ENCODE results near the gene TESMIN. TPM values are rescaled to one million over a fixed set of nuclear protein-coding genes. Genes with fewer than 3 reads are reported as not detected.

The TESMIN gene
- total and polyA plus RNA-seq, 2 experiments from 2014 or later = 1.1 TPM; not detected in 1

DNA sequence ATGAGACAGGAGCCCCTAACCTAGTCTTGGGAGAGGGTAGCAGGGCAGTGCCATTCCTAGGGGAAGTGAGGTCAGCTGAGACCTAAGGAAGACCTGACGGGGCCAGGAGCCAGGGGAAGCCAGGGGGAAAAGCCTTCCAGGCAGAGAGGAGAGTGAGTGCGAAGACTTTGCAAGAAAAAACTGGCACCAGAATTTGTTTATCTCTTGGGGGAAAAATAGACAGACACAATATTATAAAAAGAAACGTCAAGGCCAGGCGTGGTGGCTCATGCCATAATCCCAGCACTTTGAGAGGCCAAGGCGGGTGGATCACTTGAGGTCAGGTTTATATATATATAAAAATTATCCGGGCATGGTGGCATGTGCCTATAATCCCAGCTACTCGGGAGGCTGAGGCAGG is 26.9 kb upstream of the TESMIN start:
- no peak for TF ChIP-seq EZH2phosphoT487 (IDR thresholded peaks at IDR 0.05; ENCODE audit: insufficient read depth, low read depth)
- TF ChIP-seq EZH2 (IDR thresholded peaks at IDR 0.05; ENCODE audit: insufficient read depth, poor library complexity, severe bottlenecking) = no peak
- no peaks in the 10 kb centered on the region for H3K9me2 ChIP-seq (ENCODE audit: insufficient read depth)
- no peaks in the 10 kb centered on the region for H3K9me3 ChIP-seq (ENCODE audit: low read depth)
- no peaks in the 10 kb centered on the region for H3K79me2 ChIP-seq (ENCODE audit: insufficient read depth)
- H2AFZ ChIP-seq = no peak overlapping the region
- no peak overlapping the region for H3K27ac ChIP-seq
- H4K20me1 ChIP-seq (ENCODE audit: insufficient read depth) = no peaks in the 10 kb centered on the region
- no peaks in the 10 kb centered on the region for H3F3A ChIP-seq (ENCODE audit: insufficient read depth)
- DNase-seq = no peak
- H3K9ac ChIP-seq = no peak overlapping the region
- peaks cover 36% of the 10 kb centered on the region; the same call in 1 of the 2 replicates for H3K36me3 ChIP-seq (ENCODE audit: low read depth)
- no peak overlapping the region for H3K4me2 ChIP-seq (ENCODE audit: unreplicated experiment)
- in situ Hi-C loops (cut with MboI) = no loop called here
- no peak overlapping the region for H3K4me3 ChIP-seq
- H3K4me1 ChIP-seq (ENCODE audit: insufficient read depth) = no peaks in the 10 kb centered on the region
- WGBS, 2 experiments (ENCODE audit: low coverage in 1 of 2, low lambda C conversion rate in 2 of 2, missing lambda C conversion rate in 2 of 2) = 75 to 83% methylated on average over 7 of the region's 7 CpGs
- H3K27me3 ChIP-seq (replicated peaks; ENCODE audit: insufficient read depth) = no peaks in the 10 kb centered on the region

DNA sequence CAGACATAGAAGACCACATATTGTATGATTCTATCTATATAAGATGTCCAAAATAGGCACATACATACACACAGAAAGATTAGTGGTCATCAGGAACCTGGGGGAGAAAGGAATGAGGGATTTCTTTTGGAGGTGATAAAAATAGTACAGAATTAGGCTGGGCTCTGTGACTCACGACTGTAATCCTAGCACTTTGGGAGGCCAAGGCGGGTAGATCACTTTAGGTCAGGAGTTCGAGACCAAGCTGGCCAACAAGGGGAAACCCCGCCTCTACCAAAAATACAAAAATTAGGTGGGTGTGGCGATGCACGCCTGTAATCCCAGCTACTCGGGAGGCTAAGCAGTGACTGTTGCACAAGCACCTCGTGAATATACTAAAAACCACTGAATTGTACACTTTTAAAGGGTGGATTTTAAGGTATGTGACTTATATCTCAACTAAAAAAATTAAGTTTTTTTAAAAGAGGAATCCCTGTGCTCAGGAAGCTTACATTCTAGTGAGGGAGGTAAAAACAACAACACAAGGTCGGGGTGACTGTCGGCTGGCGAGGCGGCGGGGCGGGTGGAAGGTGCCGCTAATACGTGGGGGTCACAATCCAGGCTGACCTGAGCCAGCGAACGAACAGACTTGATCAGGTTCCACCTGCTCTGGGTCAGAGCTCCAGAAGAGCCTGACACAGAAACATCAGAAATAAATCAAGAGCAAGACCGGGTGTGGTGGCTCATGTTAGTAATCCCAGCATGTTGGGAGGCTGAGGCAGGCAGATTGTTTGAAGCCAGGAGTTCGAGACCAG is 25.3 kb upstream of the TESMIN start:
- in situ Hi-C loops (cut with MboI) = no loop called here
- Histone ChIP-seq H3F3A (ENCODE audit: insufficient read depth) (no peaks in the 10 kb centered on the region), H2AFZ (no peak overlapping the region), H3K27ac (no peak overlapping the region), H4K20me1 (ENCODE audit: insufficient read depth) (no peaks in the 10 kb centered on the region), H3K9me2 (ENCODE audit: insufficient read depth) (no peaks in the 10 kb centered on the region), H3K79me2 (ENCODE audit: insufficient read depth) (no peaks in the 10 kb centered on the region), H3K9me3 (ENCODE audit: low read depth) (no peaks in the 10 kb centered on the region), H3K36me3 (ENCODE audit: low read depth) (peaks cover 47% of the 10 kb centered on the region; the same call in 1 of the 2 replicates), H3K27me3 (replicated peaks; ENCODE audit: insufficient read depth) (no peaks in the 10 kb centered on the region), H3K4me1 (ENCODE audit: insufficient read depth) (no peaks in the 10 kb centered on the region), H3K9ac (no peak overlapping the region), H3K4me3 (no peak overlapping the region), H3K4me2 (ENCODE audit: unreplicated experiment) (no peak overlapping the region)
- 88 to 89% methylated on average over 20 of the region's 20 CpGs for WGBS, 2 experiments (ENCODE audit: low coverage in 1 of 2, low lambda C conversion rate in 2 of 2, missing lambda C conversion rate in 2 of 2)
- DNase-seq = no peak
- TF ChIP-seq EZH2 (IDR thresholded peaks at IDR 0.05; ENCODE audit: insufficient read depth, poor library complexity, severe bottlenecking) = no peak
- no peak for TF ChIP-seq EZH2phosphoT487 (IDR thresholded peaks at IDR 0.05; ENCODE audit: insufficient read depth, low read depth)

DNA sequence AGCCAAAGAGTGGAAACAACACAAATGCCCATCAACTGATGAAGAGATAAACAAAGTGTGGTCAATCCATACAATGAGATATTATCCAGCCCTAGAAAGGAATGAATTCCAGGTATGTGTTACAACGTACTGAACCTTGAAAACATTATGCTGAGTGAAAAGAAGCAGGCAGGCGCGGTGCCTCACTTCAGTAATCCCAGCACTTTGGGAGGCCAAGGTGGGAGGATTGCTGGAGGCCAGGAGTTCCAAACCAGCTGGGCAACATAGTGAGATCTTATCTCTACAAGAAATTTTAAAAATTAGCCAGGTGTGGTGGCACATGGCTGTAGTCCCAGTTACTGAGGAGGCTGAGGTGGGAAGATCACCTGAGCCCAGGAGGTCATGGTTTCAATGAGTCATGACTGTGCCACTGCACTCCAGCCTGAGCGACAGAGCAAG is 24.6 kb upstream of the TESMIN start:
- Histone ChIP-seq H3K4me2 (ENCODE audit: unreplicated experiment) (no peak overlapping the region), H3K27me3 (replicated peaks; ENCODE audit: insufficient read depth) (no peaks in the 10 kb centered on the region), H4K20me1 (ENCODE audit: insufficient read depth) (no peaks in the 10 kb centered on the region), H2AFZ (no peak overlapping the region), H3K79me2 (ENCODE audit: insufficient read depth) (no peaks in the 10 kb centered on the region), H3F3A (ENCODE audit: insufficient read depth) (no peaks in the 10 kb centered on the region), H3K9me3 (ENCODE audit: low read depth) (no peaks in the 10 kb centered on the region), H3K9ac (no peak overlapping the region), H3K9me2 (ENCODE audit: insufficient read depth) (no peaks in the 10 kb centered on the region), H3K4me1 (ENCODE audit: insufficient read depth) (no peaks in the 10 kb centered on the region), H3K36me3 (ENCODE audit: low read depth) (peaks cover 44% of the 10 kb centered on the region; the same call in 1 of the 2 replicates), H3K27ac (no peak overlapping the region), H3K4me3 (no peak overlapping the region)
- WGBS, 2 experiments (ENCODE audit: low coverage in 1 of 2, low lambda C conversion rate in 2 of 2, missing lambda C conversion rate in 2 of 2) = 78 to 79% methylated on average over 4 of the region's 4 CpGs
- no peak for DNase-seq
- in situ Hi-C loops (cut with MboI) = no loop called here
- TF ChIP-seq EZH2phosphoT487 (IDR thresholded peaks at IDR 0.05; ENCODE audit: insufficient read depth, low read depth) (no peak), EZH2 (IDR thresholded peaks at IDR 0.05; ENCODE audit: insufficient read depth, poor library complexity, severe bottlenecking) (no peak)

DNA sequence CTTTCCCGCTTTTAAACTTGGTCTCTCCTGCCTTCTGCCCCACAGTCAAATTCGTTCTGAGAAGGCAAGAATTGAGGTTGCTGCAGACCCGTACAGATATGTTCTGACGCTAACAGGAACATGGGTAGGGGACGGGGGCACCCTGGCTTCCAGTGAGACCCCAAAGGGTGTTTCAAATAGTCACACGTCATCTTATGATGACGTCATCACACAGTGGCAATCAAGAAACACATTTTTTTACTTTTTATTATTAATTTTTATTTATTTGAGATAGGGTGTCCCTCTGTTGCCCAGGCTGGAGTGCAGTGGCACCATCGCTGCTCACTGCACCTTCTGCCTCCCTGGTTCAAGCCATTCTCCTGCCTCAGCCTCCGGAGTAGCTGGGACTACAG is 22.9 kb upstream of the TESMIN start:
- WGBS, 2 experiments (ENCODE audit: low coverage in 1 of 2, low lambda C conversion rate in 2 of 2, missing lambda C conversion rate in 2 of 2) = 89 to 93% methylated on average over 9 of the region's 9 CpGs
- H4K20me1 ChIP-seq (ENCODE audit: insufficient read depth) = no peaks in the 10 kb centered on the region
- H3K9me2 ChIP-seq (ENCODE audit: insufficient read depth) = no peaks in the 10 kb centered on the region
- no peaks in the 10 kb centered on the region for H3K27me3 ChIP-seq (replicated peaks; ENCODE audit: insufficient read depth)
- no peak overlapping the region for H3K9ac ChIP-seq
- peaks cover 43% of the 10 kb centered on the region; the same call in 1 of the 2 replicates for H3K36me3 ChIP-seq (ENCODE audit: low read depth)
- H2AFZ ChIP-seq = no peak overlapping the region
- no peaks in the 10 kb centered on the region for H3K79me2 ChIP-seq (ENCODE audit: insufficient read depth)
- in situ Hi-C loops (cut with MboI) = no loop called here
- DNase-seq = no peak
- no peaks in the 10 kb centered on the region for H3K9me3 ChIP-seq (ENCODE audit: low read depth)
- H3F3A ChIP-seq (ENCODE audit: insufficient read depth) = no peaks in the 10 kb centered on the region
- H3K4me3 ChIP-seq = no peak overlapping the region
- H3K4me1 ChIP-seq (ENCODE audit: insufficient read depth) = no peaks in the 10 kb centered on the region
- TF ChIP-seq EZH2 (IDR thresholded peaks at IDR 0.05; ENCODE audit: insufficient read depth, poor library complexity, severe bottlenecking) (no peak), EZH2phosphoT487 (IDR thresholded peaks at IDR 0.05; ENCODE audit: insufficient read depth, low read depth) (no peak)
- no peak overlapping the region for H3K27ac ChIP-seq
- no peak overlapping the region for H3K4me2 ChIP-seq (ENCODE audit: unreplicated experiment)

Measured in GM23248 (cell line).